GM18508 (cell line): Measurements from ENCODE around the gene GPR155.
"Not testable (repeated sequence)": the region's sequence is repeated elsewhere in the genome, so short reads cannot be mapped to it uniquely, and the experiment has no call there.

Experiments
- ATAC-seq: cut with Tn5 transposase; IDR thresholded peaks from one replicate; pipeline ENCODE4 v1.9.1; 2021; ENCODE audit warnings: moderate number of reproducible peaks; ENCODE audit not compliant: insufficient read depth, unreplicated experiment

GPR155 gene

GRCh38 chr2:174388706-174389105 lies 98.1 kb downstream of the GPR155 start:
- not testable (repeated sequence) for ATAC-seq

- ATAC-seq, result no peak
These were observed 101.6 kb downstream of the GPR155 start for GRCh38 chr2:174385201-174385600.

GRCh38 chr2:174383796-174384195 lies 103.0 kb downstream of the GPR155 start:
- no peak for ATAC-seq
